AG10803 (cell line): ENCODE measurements around the gene SUPT16H.

Experiments used
- DNase-seq: peaks from one replicate; pipeline ENCODE4 v3.0.0; 2010; ENCODE audit warnings: low read depth
- H3K4me3 ChIP-seq: 2 replicates; pipeline ENCODE4 v1.5.1; 2011; ENCODE audit warnings: mild to moderate bottlenecking, low read length, control low read depth
- CTCF ChIP-seq: conservative IDR thresholded peaks from 2 replicates; pipeline ENCODE4 v1.5.1; 2011; ENCODE audit warnings: mild to moderate bottlenecking, low read length, control low read depth, inconsistent platforms

Gene SUPT16H

GRCh38 chr14:21367582-21368144 lies 16.2 kb downstream of the SUPT16H start:
- DNase-seq: no peak
- no peak overlapping the region for H3K4me3 ChIP-seq
- TF ChIP-seq CTCF: no peak

- H3K4me3 ChIP-seq: no peak overlapping the region
- no peak for DNase-seq
- TF ChIP-seq CTCF: no peak
These were observed 27.3 kb downstream of the SUPT16H start for GRCh38 chr14:21356511-21356910.

GRCh38 chr14:21352587-21352986 lies 31.2 kb downstream of the SUPT16H start:
- no peak overlapping the region for H3K4me3 ChIP-seq
- DNase-seq: no peak
- no peak for TF ChIP-seq CTCF

- TF ChIP-seq CTCF: no peak
- DNase-seq: no peak
- H3K4me3 ChIP-seq: no peak overlapping the region
These were observed 33.3 kb downstream of the SUPT16H start for GRCh38 chr14:21350539-21350938.

- DNase-seq: no peak
- H3K4me3 ChIP-seq: no peak overlapping the region
- TF ChIP-seq CTCF: no peak
These were observed 36.6 kb downstream of the SUPT16H start for GRCh38 chr14:21347201-21347600.

GRCh38 chr14:21346532-21347135 lies 37.2 kb downstream of the SUPT16H start:
- no peak for TF ChIP-seq CTCF
- DNase-seq: peak; percentile 45
- no peak overlapping the region for H3K4me3 ChIP-seq

GRCh38 chr14:21343035-21343794 lies 40.6 kb downstream of the SUPT16H start:
- H3K4me3 ChIP-seq: no peak overlapping the region
- no peak for TF ChIP-seq CTCF
- no peak for DNase-seq
